Measurements from ENCODE around the gene USP21.

GRCh38 chr1:161200421-161200991, 41.2 kb downstream of the USP21 start:
- TF ChIP-seq CTCF (conservative IDR thresholded peaks at IDR 0.05; ENCODE audit: low read depth, low read length) (no peak), MAFK (IDR thresholded peaks at IDR 0.05; ENCODE audit: low read depth, low read length) (no peak), CEBPB (IDR thresholded peaks at IDR 0.05; ENCODE audit: low read depth, low read length) (no peak)

Data from IMR-90 (cell line).